Measurements from ENCODE around the gene SNTB2.

Gene SNTB2

DNA sequence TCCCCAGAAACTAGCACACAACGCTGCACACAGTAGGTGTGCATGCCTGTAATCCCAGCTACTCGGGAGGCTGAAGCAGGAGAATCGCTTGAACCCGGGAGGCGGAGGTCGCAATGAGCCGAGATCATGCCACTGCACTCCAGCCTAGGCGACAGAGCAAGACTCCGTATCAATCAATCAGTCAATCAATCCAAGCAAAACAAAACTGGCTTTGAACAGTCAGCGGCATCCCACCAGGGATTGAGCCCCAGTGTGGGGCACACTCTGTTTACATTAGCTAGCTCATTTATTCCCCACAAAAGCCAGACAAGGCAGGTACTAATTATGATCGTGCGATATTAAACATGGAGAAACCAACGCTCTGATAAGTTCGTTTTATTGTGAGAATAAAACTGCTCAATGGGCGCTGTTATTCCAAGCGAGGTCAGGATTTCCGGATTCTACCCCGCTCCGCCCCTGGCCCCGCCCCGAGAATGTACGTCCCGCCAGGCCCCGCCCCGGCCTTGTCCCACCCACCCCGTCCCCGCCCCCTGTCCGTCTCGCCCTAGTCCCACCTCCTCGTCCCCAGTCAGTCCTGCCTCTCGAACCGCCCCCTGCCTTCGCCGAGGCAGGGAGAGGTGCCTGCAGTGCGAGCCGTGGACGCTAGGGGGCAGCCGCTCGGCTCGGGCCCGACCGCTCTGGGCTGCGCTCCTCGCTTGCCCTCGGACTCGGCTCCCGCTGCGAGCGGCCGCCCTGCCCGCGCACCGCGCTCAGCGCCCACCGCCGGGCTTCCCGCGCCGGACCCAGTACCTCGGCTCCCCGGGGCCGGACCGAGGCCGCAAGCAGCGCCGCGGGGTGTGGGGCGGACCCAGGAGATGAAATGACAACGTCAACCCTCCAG is 123.9 kb downstream of the SNTB2 start, which contains the start of gene VPS4A:
Gene VPS4A, plus strand, starts transcription at position 698 of the 880 bp plus-strand sequence. Its CDS starts 162 bp downstream, at position 860.
- Histone ChIP-seq H3K27me3 (no peaks in the 10 kb centered on the region), H3K27ac (peak within 1 kb of the TSS; percentile 85 to 98 (median 94)), H3K4me3 (peak within 1 kb of the TSS; percentile 77 to 100 (median 95)), H3K4me1 (peaks cover 15 to 28% (median 21%) of the 10 kb centered on the region in 10 experiments), H3K36me3 (peaks cover 26 to 35% (median 32%) of the 10 kb centered on the region in 11 experiments), H3K9me3 (replicated peaks in 1 of 11) (no peaks in the 10 kb centered on the region), H3K9ac (peak within 1 kb of the TSS; percentile 90 to 100 (median 98)), H3K4me2 (peak within 1 kb of the TSS; percentile 77 to 97 (median 91)), H4K20me1 (peaks cover 38 to 47% (median 45%) of the 10 kb centered on the region in 11 experiments; a peak in 21 of 22 replicates)
- no peak for TF ChIP-seq Cebpa-rat (IDR thresholded peaks at IDR 0.05)

DNA sequence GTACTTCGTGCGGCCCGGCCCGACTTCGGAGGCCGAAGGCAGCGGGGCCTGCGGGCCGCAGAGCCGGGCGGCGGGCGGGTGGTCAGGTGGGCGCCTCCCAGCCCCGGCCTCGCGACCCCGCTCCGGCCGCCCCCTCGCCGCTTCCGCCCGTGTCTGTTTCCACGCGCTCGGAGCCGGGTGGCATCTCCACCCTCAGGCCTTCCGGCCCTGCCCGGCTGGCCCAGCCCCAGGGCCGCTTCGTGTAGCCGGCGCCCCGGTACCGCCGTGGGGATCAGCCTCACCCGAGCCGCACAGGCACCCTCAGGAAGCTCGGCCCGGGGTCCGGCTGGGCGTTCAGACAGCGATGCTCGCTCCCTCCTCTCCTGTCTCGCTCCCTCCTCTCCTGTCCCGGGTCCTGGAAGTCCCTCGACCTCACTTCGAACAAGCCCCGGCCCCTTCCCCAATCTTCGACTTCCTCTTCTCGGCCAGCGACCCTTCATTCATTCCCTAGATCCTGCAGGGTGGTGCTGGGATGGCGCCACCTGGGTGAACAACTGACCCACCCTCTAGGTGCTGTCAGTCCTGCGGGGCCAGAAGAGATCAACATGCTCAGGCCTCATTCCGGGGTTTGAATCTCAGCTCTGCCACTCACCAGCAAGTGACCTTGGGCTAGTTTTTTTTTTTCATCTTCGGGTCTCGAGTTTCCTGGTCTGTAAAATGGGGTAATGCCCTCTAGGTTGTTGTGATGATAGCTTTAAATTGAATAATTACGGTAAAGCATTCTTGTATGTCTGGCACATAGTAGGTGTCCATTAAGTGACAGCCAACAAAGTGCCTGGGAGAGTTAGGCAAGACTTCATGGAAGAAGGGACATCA is 124.8 kb downstream of the SNTB2 start:
- peak overlapping the region; percentile 77 to 97 (median 89) for H3K4me2 ChIP-seq
- H3K27ac ChIP-seq: peak overlapping the region; percentile 85 to 98 (median 94)
- no peaks in the 10 kb centered on the region for H3K9me3 ChIP-seq (replicated peaks in 1 of 11)
- peaks cover 47 to 56% (median 54%) of the 10 kb centered on the region in 11 experiments; a peak in 21 of 22 replicates for H4K20me1 ChIP-seq
- peak overlapping the region; percentile 90 to 100 (median 98) for H3K9ac ChIP-seq
- peak overlapping the region; percentile 77 to 100 (median 95) for H3K4me3 ChIP-seq
- TF ChIP-seq Cebpa-rat (IDR thresholded peaks at IDR 0.05): no peak
- H3K4me1 ChIP-seq: peaks cover 15 to 28% (median 21%) of the 10 kb centered on the region in 10 experiments
- H3K36me3 ChIP-seq: peaks cover 35 to 44% (median 41%) of the 10 kb centered on the region in 11 experiments
- H3K27me3 ChIP-seq: no peaks in the 10 kb centered on the region

DNA sequence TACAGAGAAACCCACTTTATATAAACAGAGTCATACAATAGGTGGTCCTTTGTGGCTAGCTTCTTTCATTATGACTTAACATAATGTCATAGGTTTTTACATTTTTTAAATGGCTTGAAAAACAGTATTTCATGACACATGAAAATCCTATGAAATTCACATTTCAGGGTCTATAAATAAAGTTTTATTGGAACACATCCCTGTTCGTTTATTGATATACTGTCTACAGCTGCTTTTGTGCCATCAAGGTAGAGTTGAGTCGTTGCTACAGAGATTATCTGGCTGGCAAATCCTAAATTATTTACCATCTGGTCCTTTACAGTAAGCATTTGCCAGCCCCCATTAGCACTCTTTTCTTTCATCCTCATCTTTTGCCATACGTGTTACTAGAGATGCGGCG is 126.5 kb downstream of the SNTB2 start:
- Histone ChIP-seq H3K27me3 (no peaks in the 10 kb centered on the region), H3K36me3 (peaks cover 50 to 61% (median 58%) of the 10 kb centered on the region in 11 experiments), H3K9ac (peak overlapping the region in 6 of 11 experiments; percentile 20 to 99 (median 96); a peak in 6 of 22 replicates), H3K4me1 (peaks cover 15 to 28% (median 21%) of the 10 kb centered on the region in 10 experiments), H3K9me3 (replicated peaks in 1 of 11) (no peaks in the 10 kb centered on the region), H3K4me3 (no peak overlapping the region; a peak in 1 of 20 replicates), H4K20me1 (peaks cover 50 to 73% (median 68%) of the 10 kb centered on the region in 11 experiments; a peak in 21 of 22 replicates), H3K4me2 (peak overlapping the region; percentile 77 to 97 (median 89); a peak in 11 of 22 replicates), H3K27ac (no peak overlapping the region)
- TF ChIP-seq Cebpa-rat (IDR thresholded peaks at IDR 0.05): no peak

DNA sequence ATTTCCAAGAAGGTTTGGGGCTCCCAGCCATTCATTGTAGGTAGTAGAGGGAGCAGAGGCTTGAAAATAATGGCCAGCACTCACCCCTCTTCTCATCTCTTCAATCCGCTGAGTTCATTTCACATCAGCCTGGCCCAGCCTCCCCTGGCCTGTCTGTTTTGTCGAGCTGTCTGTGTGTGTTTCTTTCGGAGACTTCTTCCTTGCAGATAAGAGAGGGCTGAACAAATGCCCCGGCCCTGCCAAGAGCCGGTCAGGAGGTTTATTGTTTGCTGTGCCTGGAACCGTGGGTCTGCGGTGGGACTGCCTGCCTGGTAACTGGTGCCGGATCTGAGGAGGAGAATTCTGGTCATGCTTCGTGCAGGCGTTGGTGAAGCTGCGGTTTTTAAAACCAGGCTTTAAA is 127.6 kb downstream of the SNTB2 start:
- Histone ChIP-seq H4K20me1 (peaks cover 61 to 83% (median 79%) of the 10 kb centered on the region in 11 experiments; a peak in 21 of 22 replicates), H3K27me3 (no peaks in the 10 kb centered on the region), H3K27ac (no peak overlapping the region), H3K4me1 (peaks cover 16 to 31% (median 23%) of the 10 kb centered on the region in 10 experiments), H3K9ac (peak overlapping the region in 4 of 11 experiments; percentile 13 to 34 (median 22); a peak in 4 of 22 replicates), H3K4me2 (no peak overlapping the region), H3K4me3 (no peak overlapping the region), H3K36me3 (peaks cover 60 to 71% (median 69%) of the 10 kb centered on the region in 11 experiments), H3K9me3 (replicated peaks in 1 of 11) (no peaks in the 10 kb centered on the region)
- TF ChIP-seq Cebpa-rat (IDR thresholded peaks at IDR 0.05): no peak

DNA sequence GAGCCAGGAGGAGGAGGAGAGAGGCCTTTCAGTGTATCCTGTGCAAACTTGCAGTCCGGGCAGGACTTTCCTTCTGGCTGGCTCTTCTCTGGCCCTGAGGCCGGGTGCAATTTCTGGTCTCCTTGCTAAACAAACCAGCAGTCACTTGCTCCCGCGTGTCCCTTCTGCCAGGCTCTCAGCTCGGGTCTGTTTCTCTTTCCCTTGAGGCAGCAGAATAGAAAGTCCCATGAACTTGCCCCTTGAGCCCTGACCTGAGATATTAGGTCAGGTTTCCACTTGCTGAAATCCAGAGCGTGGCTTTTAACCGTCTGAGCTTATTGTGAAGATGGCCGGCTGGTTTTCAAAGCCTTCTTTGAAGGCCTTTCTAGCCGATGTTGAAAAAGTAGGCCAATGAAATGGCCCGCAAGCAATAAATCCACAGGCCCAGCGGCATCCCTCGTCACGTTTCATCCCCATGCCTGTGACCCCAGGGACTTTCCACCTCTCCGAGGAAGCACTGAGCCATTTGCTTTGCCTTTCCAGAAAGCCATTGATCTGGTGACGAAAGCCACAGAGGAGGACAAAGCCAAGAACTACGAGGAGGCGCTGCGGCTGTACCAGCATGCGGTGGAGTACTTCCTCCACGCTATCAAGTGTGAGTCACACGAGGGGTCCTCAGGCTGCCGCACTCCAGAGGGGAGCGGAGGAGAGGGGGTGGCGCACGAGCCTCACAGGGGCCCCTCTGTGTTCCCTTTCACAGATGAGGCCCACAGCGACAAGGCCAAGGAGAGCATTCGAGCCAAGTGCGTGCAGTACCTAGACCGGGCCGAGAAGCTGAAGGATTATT is 128.7 kb downstream of the SNTB2 start:
- Histone ChIP-seq H3K4me1 (peaks cover 20 to 36% (median 29%) of the 10 kb centered on the region in 10 experiments), H3K4me2 (no peak overlapping the region), H3K9me3 (replicated peaks in 1 of 11) (no peaks in the 10 kb centered on the region), H3K4me3 (no peak overlapping the region), H3K27me3 (no peaks in the 10 kb centered on the region), H3K36me3 (peaks cover 70 to 83% (median 80%) of the 10 kb centered on the region in 11 experiments), H3K27ac (0 out of 22 replicates have a peak overlapping the region, but pooled peaks of 1 of the 11 experiments have one; percentile 18), H3K9ac (peak overlapping the region in 1 of 11 experiments; percentile 7; a peak in 1 of 22 replicates), H4K20me1 (peaks cover 72 to 95% (median 91%) of the 10 kb centered on the region in 11 experiments; a peak in 21 of 22 replicates)
- TF ChIP-seq Cebpa-rat (IDR thresholded peaks at IDR 0.05): no peak

DNA sequence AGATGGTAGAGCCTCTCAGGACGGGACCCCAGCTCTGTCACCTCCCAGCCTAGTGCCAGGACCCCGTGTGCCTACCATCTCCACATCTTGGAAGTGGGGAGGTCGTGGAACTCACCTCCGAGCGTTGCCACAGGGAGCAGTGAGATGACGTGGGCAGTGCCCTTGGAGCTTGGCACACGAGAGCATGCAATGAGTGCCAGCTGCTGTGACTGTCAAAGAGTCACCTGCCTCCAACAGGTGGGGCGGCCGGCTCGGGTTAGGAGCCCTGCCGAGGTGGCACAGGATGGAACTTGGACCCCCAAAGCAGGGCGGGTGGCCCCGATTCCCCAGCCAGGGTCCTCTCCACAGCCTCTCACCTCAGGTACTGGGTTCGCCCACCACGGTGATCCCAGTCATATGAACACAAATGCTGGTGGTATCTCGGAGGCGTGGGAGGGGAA is 129.7 kb downstream of the SNTB2 start:
- H3K4me2 ChIP-seq: no peak overlapping the region
- H3K36me3 ChIP-seq: peaks cover 79 to 92% (median 89%) of the 10 kb centered on the region in 11 experiments
- no peaks in the 10 kb centered on the region for H3K9me3 ChIP-seq (replicated peaks in 1 of 11)
- no peaks in the 10 kb centered on the region for H3K27me3 ChIP-seq
- H3K4me3 ChIP-seq: no peak overlapping the region
- H3K27ac ChIP-seq: no peak overlapping the region
- no peak for TF ChIP-seq Cebpa-rat (IDR thresholded peaks at IDR 0.05)
- peaks cover 81 to 100% (median 98%) of the 10 kb centered on the region in 11 experiments; a peak in 21 of 22 replicates for H4K20me1 ChIP-seq
- no peak overlapping the region for H3K9ac ChIP-seq
- peaks cover 27 to 45% (median 38%) of the 10 kb centered on the region in 10 experiments for H3K4me1 ChIP-seq

DNA sequence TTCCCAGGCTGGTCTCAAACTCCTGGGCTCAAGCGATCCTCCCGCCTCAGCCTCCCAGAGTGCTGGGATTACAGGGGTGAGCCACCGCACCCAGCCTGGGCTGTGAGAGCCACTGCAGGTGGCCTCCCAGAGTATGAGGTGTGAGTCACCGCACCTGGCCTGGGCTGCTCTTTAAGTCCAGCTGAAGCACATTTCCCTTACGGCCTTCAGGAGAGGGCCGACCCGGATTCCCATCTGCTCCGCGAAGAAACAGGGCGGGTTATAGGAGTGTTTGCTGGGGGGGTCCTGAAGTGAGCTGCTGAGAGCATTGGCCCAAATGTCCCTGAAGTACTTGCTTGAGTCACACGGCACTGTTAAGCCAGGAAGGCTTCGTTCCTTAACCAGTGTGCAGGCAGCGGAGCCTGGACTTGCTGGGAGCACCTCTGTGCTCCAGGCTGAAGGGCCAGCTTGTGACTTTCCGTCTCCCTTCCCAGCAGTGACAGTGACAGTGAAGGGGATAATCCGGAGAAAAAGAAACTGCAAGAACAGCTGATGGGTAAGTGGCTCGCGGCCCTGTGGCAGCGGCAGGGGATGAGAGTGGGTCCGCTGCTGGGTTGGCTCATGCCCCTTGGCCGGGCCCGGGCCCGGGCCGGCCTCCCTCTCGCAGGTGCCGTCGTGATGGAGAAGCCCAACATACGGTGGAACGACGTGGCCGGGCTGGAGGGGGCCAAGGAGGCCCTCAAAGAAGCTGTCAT is 131.4 kb downstream of the SNTB2 start:
- Histone ChIP-seq H3K9ac (peak overlapping the region in 1 of 11 experiments; percentile 6; a peak in 1 of 22 replicates), H3K9me3 (replicated peaks in 1 of 11) (no peaks in the 10 kb centered on the region), H3K4me1 (peaks cover 29 to 48% (median 42%) of the 10 kb centered on the region in 10 experiments), H3K36me3 (peaks cover 96 to 100% (median 99%) of the 10 kb centered on the region in 11 experiments), H3K4me3 (no peak overlapping the region), H3K27ac (no peak overlapping the region), H3K4me2 (no peak overlapping the region), H3K27me3 (no peaks in the 10 kb centered on the region), H4K20me1 (peaks cover 86 to 100% (median 98%) of the 10 kb centered on the region in 11 experiments; a peak in 21 of 22 replicates)
- no peak for TF ChIP-seq Cebpa-rat (IDR thresholded peaks at IDR 0.05)
